ENCODE measurements around the gene MRFAP1. TPM values are rescaled to one million over a fixed set of nuclear protein-coding genes. Genes with fewer than 3 reads are reported as not detected.
"Not testable (repeated sequence)": the region's sequence is repeated elsewhere in the genome, so short reads cannot be mapped to it uniquely, and the experiment has no call there.

Gene MRFAP1
- total RNA-seq, 1 donor from 2014 or later, result 178 TPM

DNA sequence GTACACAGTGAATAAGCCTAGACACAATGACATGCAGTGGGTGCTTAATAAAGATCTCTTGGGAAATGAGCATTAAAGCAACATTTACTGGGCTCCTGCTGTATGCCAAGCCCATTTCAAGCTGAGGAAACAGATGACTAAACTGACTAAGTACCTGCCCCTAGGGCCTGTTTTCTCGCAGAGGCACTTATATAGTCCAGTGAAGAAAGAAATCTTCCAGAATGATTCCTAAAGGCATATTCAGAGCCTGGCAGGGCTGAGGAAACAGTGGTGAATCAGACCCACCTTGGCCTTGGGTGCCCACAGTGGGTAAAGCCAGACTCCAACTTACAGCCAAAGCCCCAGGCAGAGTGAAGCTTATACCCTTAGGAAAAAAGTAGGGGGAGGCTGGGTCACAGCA lies 31.2 kb downstream of the MRFAP1 start:
- H3K79me2 ChIP-seq (ENCODE audit: low read depth), result peaks cover 27% of the 10 kb centered on the region
- H3K9ac ChIP-seq, result no peak overlapping the region
- H3K27ac ChIP-seq, result no peak overlapping the region
- H3K36me3 Mint-ChIP-seq, result peaks cover 25% of the 10 kb centered on the region
- peaks cover 4% of the 10 kb centered on the region for H3F3A ChIP-seq (ENCODE audit: low read depth)
- peaks cover 21% of the 10 kb centered on the region for H3K4me1 ChIP-seq
- H3K27ac Mint-ChIP-seq, result no peak overlapping the region
- no peak overlapping the region for H2AFZ ChIP-seq (replicated peaks)
- H3K4me1 Mint-ChIP-seq, result peaks cover 28% of the 10 kb centered on the region
- no peak overlapping the region for H3K4me2 ChIP-seq
- no peak for DNase-seq (ENCODE audit: low spot score)
- no peaks in the 10 kb centered on the region for H3K9me3 ChIP-seq (ENCODE audit: low read depth)
- peaks cover 7% of the 10 kb centered on the region for H3K27me3 Mint-ChIP-seq (ENCODE audit: insufficient read depth, low read depth)
- TF ChIP-seq EZH2phosphoT487 (IDR thresholded peaks at IDR 0.05), result no peak
- TF ChIP-seq, protein P1, sequence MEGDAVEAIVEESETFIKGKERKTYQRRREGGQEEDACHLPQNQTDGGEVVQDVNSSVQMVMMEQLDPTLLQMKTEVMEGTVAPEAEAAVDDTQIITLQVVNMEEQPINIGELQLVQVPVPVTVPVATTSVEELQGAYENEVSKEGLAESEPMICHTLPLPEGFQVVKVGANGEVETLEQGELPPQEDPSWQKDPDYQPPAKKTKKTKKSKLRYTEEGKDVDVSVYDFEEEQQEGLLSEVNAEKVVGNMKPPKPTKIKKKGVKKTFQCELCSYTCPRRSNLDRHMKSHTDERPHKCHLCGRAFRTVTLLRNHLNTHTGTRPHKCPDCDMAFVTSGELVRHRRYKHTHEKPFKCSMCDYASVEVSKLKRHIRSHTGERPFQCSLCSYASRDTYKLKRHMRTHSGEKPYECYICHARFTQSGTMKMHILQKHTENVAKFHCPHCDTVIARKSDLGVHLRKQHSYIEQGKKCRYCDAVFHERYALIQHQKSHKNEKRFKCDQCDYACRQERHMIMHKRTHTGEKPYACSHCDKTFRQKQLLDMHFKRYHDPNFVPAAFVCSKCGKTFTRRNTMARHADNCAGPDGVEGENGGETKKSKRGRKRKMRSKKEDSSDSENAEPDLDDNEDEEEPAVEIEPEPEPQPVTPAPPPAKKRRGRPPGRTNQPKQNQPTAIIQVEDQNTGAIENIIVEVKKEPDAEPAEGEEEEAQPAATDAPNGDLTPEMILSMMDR (IDR thresholded peaks at IDR 0.05), result no peak
- no peak for TF ChIP-seq EZH2 (IDR thresholded peaks at IDR 0.05)
- H3K27me3 ChIP-seq, result no peaks in the 10 kb centered on the region
- H3K9me3 Mint-ChIP-seq, result peaks cover 3% of the 10 kb centered on the region
- H3K4me3 ChIP-seq, result no peak overlapping the region
- H3K4me3 Mint-ChIP-seq, result no peak overlapping the region
- H3K36me3 ChIP-seq, result peaks cover 4% of the 10 kb centered on the region
- H4K20me1 ChIP-seq (ENCODE audit: low read depth), result peaks cover 23% of the 10 kb centered on the region

DNA sequence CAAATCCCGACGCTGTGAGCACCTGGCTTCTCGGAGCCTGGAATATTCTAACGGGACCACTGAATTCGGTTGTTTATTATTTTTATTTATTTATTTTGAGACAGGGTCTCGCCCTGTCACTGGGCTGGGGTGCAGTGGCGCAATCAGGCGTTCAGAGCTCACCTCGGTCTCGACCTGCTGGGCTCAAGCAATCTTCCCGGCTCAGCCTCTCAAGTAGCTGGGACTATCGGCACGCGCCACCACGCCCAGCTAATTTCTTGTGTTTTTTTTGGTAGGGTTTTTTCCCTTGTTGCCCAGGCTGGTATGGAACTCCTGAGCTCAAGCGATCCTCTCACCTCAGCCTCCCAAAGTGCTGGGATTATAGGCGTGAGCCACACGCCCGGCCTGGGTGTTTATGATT lies 31.6 kb downstream of the MRFAP1 start:
- Histone ChIP-seq H3K9me3 (ENCODE audit: low read depth) (no peaks in the 10 kb centered on the region), H3K27me3 (no peaks in the 10 kb centered on the region), H4K20me1 (ENCODE audit: low read depth) (peaks cover 28% of the 10 kb centered on the region), H3K4me3 (no peak overlapping the region), H3K36me3 (peaks cover 4% of the 10 kb centered on the region), H2AFZ (replicated peaks) (no peak overlapping the region), H3K79me2 (ENCODE audit: low read depth) (peaks cover 32% of the 10 kb centered on the region), H3K27ac (no peak overlapping the region), H3K4me1 (peaks cover 21% of the 10 kb centered on the region), H3K4me2 (no peak overlapping the region), H3K9ac (no peak overlapping the region), H3F3A (ENCODE audit: low read depth) (peaks cover 4% of the 10 kb centered on the region)
- peaks cover 26% of the 10 kb centered on the region for H3K36me3 Mint-ChIP-seq
- peaks cover 5% of the 10 kb centered on the region for H3K27me3 Mint-ChIP-seq (ENCODE audit: insufficient read depth, low read depth)
- DNase-seq (ENCODE audit: low spot score), result no peak
- peaks cover 3% of the 10 kb centered on the region for H3K9me3 Mint-ChIP-seq
- H3K27ac Mint-ChIP-seq, result no peak overlapping the region
- peaks cover 31% of the 10 kb centered on the region for H3K4me1 Mint-ChIP-seq
- no peak overlapping the region for H3K4me3 Mint-ChIP-seq
- TF ChIP-seq EZH2 (IDR thresholded peaks at IDR 0.05), result no peak
- no peak for TF ChIP-seq EZH2phosphoT487 (IDR thresholded peaks at IDR 0.05)
- TF ChIP-seq, protein P1 (IDR thresholded peaks at IDR 0.05), result no peak

DNA sequence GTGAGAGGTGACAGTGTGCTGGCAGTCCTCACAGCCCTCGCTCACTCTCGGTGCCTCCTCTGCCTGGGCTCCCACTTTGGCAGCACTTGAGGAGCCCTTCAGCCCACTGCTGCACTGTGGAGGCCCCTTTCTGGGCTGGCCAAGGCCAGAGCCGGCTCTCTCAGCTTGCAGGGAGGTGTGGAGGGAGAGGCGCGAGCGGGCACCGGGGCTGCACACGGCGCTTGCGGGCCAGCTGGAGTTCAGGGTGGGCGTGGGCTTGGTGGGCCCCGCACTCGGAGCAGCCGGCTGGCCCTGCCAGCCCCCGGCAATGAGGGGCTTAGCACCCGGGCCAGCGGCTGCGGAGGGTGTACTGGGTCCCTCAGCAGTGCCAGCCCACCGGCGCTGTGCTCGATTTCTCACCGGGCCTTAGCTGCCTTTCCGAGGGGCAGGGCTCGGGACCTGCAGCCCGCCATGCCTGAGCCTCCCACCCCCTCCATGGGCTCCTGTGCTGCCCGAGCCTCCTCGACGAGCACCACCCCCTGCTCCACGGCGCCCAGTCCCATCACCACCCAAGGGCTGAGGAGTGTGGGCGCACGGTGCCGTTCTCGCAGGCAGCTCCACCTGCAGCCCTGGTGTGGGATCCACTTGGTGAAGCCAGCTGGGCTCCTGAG lies 32.2 kb downstream of the MRFAP1 start:
- H3K9me3 Mint-ChIP-seq; H3K36me3 ChIP-seq; DNase-seq (ENCODE audit: low spot score); H3K27ac ChIP-seq; H3F3A ChIP-seq (ENCODE audit: low read depth); H3K4me2 ChIP-seq; H3K27me3 ChIP-seq; H3K9me3 ChIP-seq (ENCODE audit: low read depth); H3K9ac ChIP-seq; H3K27me3 Mint-ChIP-seq (ENCODE audit: insufficient read depth, low read depth); H2AFZ ChIP-seq (replicated peaks); H3K27ac Mint-ChIP-seq: not testable (repeated sequence)
- H3K4me1 ChIP-seq, result peaks cover 21% of the 10 kb centered on the region
- peak overlapping the region; percentile 90 for H3K4me3 Mint-ChIP-seq
- peak overlapping the region; percentile 83 for H3K4me3 ChIP-seq
- peaks cover 29% of the 10 kb centered on the region for H3K36me3 Mint-ChIP-seq
- peaks cover 37% of the 10 kb centered on the region for H3K79me2 ChIP-seq (ENCODE audit: low read depth)
- H4K20me1 ChIP-seq (ENCODE audit: low read depth), result peaks cover 29% of the 10 kb centered on the region
- peaks cover 34% of the 10 kb centered on the region for H3K4me1 Mint-ChIP-seq

DNA sequence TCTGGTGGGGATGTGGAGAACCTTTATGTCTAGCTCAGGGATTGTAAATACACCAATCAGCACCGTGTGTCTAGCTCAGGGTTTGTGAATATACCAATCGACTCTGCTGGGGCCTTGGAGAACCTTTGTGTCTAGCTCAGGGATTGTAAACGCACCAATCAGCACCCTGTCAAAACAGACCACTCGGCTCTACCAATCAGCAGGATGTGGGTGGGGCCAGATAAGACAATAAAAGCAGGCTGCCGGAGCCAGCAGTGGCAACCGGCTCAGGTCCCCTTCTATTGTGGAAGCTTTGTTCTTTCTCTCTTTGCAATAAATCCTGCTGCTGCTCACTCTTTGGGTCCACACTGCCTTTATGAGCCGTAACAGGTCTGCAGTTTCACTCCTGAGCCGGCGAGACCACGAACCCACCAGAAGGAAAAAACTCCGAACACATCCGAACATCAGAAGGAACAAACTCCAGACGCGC lies 32.7 kb downstream of the MRFAP1 start:
- Histone ChIP-seq H3K4me1 (peaks cover 21% of the 10 kb centered on the region), H4K20me1 (ENCODE audit: low read depth) (peaks cover 29% of the 10 kb centered on the region), H3K4me2 (peak overlapping the region; percentile 94), H3K79me2 (ENCODE audit: low read depth) (peaks cover 38% of the 10 kb centered on the region), H2AFZ (replicated peaks) (peak overlapping the region; percentile 44), H3K4me3 (peak overlapping the region; percentile 83)
- H3K27ac ChIP-seq; H3K9ac ChIP-seq; H3K36me3 ChIP-seq; H3K27me3 Mint-ChIP-seq (ENCODE audit: insufficient read depth, low read depth); H3F3A ChIP-seq (ENCODE audit: low read depth); DNase-seq (ENCODE audit: low spot score); H3K27me3 ChIP-seq; H3K9me3 ChIP-seq (ENCODE audit: low read depth); H3K9me3 Mint-ChIP-seq: not testable (repeated sequence)
- Mint-ChIP-seq H3K4me1 (peaks cover 34% of the 10 kb centered on the region), H3K4me3 (peak overlapping the region; percentile 90), H3K36me3 (peaks cover 28% of the 10 kb centered on the region), H3K27ac (peak overlapping the region; percentile 99)

Data from neural progenitor cell (in vitro differentiated cells).